ENCODE measurements around the gene IGFLR1.
A peak's percentile ranks its signal among the peaks of the same experiment; 100 is the strongest.

Gene IGFLR1

DNA sequence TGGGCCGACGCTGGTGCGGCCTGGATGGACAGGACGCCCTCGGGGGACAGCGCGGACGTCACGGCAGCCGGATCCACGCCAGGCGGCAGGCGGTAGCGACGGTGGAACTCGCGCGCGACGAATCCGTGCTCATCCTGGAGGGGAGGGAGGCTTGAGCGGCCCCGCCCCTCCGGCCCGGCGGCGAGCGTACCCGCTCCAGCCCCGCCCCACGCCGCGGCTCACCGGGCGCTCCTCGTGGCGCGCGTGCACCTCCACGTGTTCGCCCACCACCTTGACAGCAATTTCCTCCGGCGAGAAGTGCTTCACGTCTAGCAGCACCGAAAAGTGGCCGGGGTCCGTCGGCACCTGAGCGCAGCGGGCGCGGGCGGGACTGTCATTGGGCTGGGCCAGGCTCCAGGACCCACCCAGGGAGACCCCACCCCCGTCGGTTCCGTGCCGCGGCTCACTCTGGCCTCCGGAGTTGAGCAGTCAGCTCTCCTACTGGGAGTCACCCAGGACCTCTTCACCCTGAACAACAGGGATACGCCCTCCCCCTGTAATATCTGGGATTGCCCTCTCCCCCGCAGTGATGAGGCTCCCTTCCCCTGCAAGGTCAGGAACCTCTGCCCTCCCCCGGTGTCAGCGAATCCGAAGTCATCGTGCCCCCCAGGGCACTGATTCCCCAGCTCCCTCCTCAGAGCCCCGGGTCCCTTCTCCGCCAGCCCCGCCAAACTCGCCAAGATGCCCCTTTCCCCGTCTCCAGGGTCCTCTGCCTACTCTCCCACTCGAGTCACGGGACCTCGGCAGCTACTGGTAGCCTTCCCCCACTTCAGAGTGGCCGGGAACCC, 13.5 kb upstream of the IGFLR1 start:
- DNase-seq: peak; percentile 49

- DNase-seq: no peak
Measured at GRCh38 chr19:35755131-35755549, 12.9 kb upstream of the IGFLR1 start.

DNA sequence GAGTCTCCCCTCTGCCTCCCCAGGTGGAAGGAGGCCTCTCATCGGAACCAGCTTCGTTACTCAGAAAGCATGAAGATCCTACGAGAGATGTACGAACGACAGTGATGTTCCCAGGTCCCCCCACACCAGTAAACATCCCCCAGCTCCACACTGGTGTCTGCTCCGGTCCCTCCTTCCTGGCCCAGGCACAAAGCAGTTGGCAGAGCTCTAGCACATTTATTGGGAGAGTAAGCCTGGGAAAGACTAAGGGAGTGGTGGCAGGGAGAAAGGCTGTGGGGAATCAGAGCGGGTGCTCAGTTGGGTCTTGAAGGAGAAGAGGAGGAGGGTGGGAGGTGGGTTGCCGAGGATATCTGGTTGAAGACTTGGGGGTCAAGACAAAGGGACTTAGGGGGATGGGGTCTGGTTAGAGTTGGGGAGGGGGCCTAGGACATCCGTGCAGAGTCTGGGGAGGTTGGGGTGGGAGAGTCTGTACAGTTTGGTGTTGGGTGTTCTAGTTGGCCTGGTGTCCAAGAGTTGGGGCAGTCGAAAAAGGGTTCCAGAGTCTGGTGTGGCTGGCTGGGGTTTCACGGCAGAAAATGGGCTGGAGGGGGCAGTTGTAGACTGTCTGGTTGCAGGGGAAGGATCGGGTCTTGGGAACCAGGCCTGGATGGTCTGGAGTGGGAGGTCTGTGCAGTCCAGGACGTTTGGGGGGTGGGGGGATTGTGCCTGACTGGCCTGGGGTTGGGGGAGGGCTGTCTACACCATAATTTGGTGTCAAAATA, 12.3 kb upstream of the IGFLR1 start:
- DNase-seq: no peak

DNA sequence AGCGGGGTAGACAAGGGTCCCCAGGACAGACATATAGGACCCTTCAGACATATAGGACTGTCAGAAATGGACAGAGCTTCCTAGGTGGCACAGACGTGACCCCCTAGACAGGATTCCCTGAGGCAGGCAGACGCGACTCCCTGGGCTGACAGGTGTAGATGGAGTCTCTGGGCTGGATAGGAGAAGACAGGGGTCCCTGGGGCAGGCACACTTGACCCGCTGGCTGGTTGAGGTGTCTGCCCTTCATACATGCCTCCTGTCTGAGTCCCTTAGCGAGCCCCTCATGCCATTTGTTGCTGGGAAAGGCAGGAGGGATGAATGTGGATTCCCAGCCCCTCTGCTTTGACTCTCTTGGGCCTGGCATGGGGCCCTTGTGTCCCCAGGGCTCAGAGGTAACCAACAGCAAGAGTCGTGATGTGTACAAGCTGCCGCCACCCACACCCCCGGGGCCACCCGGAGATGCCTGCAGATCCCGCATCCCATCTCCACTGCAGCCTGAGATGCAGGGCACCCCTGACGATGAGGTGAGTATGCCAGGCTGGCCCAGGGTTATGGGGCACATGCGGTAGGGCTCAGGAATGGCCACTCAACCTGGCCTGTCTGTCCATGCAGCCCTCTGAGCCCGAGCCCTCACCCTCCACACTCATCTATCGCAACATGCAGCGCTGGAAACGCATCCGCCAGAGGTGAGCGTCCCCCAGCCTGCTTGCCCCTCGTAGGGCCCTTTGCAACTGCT, 11.6 kb upstream of the IGFLR1 start:
- DNase-seq: no peak

GRCh38 chr19:35752746-35753350, 10.6 kb upstream of the IGFLR1 start:
- no peak for DNase-seq

DNA sequence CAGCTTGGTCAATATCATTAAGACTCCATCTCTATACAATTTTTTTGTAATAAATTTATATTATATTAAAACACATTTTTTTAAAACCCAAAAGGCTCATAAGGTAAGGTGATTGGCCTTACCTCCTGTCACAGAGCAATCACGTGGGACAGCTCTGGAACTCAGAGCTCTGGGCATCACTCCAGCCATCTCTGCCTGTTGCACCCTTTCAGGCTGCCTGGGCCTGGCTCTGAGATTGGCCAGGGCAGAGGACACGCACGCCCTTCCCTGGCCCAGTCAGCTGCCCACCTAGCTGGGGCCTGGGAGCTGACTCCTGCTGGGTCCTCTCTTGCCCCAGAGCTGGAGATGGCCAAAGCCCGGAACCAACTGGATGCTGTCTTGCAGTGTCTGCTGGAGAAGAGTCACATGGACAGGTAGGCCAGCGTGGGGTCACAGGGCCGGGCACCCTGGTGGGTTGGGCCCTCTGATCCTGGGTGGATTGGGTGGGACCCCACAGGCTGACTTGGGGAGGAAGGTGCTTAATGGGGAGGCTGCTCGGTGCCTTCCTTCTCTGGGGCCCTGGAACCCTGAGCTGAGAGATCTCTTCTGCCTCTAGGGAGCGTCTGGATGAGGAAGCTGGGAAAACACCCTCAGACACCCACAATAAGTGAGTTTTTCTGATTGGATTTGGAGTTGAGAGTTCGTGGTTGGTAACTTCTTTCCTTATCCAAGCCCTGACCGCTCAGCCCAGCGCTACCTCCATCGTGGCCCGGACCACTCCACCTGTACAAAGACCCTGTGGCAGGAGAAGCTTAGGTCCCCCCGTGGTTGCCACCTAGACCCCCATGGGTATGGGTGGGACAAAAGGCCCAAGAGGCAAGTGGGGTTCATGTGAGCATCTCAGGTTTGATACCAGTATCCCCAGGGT, 9.8 kb upstream of the IGFLR1 start:
- no peak for DNase-seq

DNA sequence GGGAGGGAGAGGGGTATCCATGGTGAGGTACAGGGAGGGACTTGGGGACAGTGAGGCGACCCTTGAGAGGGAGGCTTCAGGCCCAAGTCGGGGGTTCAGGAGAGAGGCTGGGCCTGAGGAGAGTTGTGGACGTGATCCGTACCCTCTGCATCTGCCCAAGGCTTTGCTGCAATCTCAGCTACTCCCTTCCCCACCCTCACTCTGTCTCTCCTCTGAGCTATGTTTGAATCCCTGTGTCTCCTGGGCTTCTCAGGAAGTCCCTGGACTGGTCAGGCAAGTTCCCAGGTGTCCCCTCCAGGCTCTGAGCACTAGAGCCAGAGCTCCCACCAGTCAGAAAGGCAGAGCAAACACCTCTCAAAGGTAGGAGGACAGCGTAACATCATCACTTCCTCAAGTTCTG, 7.9 kb upstream of the IGFLR1 start:
- no peak for DNase-seq

DNA sequence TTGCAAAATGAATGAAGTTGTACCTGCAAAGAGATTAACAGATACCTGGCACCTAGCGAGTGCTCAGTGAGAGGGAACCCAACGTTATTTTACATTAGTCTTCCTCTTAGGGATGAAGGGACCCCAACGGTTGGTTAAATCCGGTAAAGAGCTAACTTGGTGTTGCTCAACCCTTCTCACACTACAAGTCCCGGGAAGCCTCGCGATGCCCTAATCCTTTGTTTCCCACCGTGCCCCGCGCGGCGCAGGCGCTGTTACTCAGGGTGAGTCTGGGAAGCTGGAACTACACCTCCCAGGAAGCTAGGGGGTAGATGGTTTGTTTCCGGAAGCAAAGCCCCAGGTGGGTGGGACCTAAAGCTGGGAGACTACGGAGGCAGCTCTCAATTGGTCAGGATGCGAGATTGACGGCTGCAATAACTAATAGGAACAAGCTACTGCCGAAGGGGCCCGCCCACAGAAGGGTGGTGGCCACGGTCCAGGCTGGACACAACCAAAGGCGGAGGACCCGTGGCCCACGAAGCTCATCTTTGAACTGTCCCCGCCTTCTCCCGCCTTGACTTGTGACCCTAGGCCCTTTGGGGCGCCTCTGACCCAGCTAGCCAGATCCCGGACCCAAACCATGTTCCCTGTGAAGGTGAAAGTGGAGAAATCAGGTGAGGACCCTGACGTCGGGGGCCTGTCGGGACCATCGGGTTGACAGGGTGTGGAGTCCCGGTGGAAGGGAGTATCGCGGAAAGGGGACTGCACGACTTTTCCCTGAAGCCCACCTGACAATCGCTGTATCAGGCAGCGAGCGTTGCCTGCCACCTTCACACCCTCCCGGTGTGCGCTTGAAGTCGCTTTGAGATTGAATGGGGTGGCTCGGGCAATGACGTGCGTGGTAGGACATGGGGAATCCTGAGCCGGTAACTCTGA, 6.1 kb upstream of the IGFLR1 start, which contains the start of gene LIN37:
Gene LIN37, plus strand, starts transcription at position 471 of the 915 bp plus-strand sequence. Its CDS starts 149 bp downstream, at position 620.
- peak; percentile 100 for DNase-seq

- no peak for DNase-seq
Measured at GRCh38 chr19:35746531-35746930, 4.3 kb upstream of the IGFLR1 start.

GRCh38 chr19:35746087-35746462, 3.8 kb upstream of the IGFLR1 start:
- no peak for DNase-seq

GRCh38 chr19:35745328-35746086, 3.3 kb upstream of the IGFLR1 start, which contains the start of the genes PSENEN and U2AF1L4:
TSS of gene PSENEN (plus strand) at chr19:35745651. CDS start at chr19:35745931, 280 bp downstream.
TSS of gene U2AF1L4 (minus strand) at chr19:35745418. CDS start at chr19:35745391, 27 bp downstream.
- DNase-seq: peak; percentile 99

GRCh38 chr19:35744430-35745327, 2.4 kb upstream of the IGFLR1 start:
- DNase-seq: peak; percentile 99

DNA sequence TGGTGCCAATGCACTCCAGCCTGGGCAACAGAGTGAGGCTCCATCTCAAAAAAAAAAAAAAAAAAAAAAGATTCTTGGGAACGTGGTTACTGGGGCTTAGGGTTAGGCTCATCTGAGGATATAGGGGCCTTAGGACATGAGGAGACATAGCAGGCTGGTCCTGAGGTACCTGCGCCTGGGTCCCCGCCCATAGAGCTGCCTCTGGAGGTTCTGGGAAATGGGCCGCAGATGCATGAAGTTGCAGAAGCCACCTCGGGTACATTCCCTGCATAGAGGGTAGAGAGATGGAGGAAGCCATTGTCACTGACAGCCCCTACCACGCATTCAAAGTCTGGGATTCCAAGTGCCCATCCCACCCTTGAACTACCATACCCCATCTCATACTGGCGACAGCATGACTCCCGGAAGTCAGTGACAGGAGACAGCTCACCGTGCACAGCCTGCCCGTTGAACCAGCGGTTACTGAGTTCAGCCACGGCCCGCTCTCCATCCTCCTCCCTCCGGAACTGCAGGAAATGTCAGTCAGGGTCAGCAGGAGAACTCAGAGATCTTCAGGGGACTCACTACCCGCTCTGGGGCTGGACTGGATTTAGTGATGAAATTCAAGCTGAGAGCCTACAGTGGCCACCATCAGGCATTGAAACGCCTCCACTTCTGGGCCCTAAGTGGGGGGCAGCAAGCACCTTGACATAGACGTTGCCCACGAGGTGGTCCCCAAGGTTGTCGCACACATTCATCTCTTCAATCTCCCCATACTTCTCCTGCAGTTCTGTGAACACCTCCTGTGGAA, 1.6 kb upstream of the IGFLR1 start:
- no peak for DNase-seq

GRCh38 chr19:35741203-35741515, 1.1 kb downstream of the IGFLR1 start:
- DNase-seq: no peak

- DNase-seq: peak; percentile 99
Measured at GRCh38 chr19:35740423-35741202, 1.6 kb downstream of the IGFLR1 start.

- DNase-seq: no peak
Measured at GRCh38 chr19:35740108-35740422, 2.2 kb downstream of the IGFLR1 start.
